Left renal cortex interstitium (tissue), 4 donors: ENCODE measurements around the gene PARPBP. TPM values are rescaled to one million over a fixed set of nuclear protein-coding genes. Genes with fewer than 3 reads are reported as not detected.
"Not testable (repeated sequence)": the region's sequence is repeated elsewhere in the genome, so short reads cannot be mapped to it uniquely, and the experiment has no call there.

ENCODE experiments used
- DNase-seq, 4 donors: peaks; one replicate each; pipeline ENCODE4 v3.0.0-alpha.2; 2013; ENCODE audit warnings: low read depth in 4 of 4, low spot score in 2 of 4, missing footprints in 1 of 4
- polyA plus RNA-seq, 4 donors: library from polyadenylated mRNA; unstranded; fragments of 120-200 nt; gene quantifications; one replicate each; pipeline ENCODE4 v1.2.1, GENCODE V29; 2013; ENCODE audit not compliant: insufficient read length in 4 of 4

Gene PARPBP
- polyA plus RNA-seq, 4 donors = 12.4 to 17.6 (median 13.4) TPM

DNA sequence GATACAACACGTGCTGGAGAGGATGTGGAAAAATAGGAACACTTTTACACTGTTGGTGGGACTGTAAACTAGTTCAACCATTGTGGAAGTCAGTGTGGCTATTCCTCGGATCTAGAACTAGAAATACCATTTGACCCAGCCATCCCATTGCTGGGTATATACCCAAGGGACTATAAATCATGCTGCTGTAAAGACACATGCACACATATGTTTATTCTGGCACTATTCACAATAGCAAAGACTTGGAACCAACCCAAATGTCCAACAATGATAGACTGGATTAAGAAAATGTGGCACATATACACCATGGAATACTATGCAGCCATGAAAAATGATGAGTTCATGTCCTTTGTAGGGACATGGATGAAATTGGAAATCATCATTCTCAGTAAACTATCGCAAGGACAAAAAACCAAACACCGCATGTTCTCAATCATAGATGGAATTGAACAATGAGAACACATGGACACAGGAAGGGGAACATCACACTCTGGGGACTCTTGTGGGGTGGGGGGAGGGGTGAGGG, 27.1 kb downstream of the PARPBP start:
- not testable (repeated sequence) for DNase-seq

DNA sequence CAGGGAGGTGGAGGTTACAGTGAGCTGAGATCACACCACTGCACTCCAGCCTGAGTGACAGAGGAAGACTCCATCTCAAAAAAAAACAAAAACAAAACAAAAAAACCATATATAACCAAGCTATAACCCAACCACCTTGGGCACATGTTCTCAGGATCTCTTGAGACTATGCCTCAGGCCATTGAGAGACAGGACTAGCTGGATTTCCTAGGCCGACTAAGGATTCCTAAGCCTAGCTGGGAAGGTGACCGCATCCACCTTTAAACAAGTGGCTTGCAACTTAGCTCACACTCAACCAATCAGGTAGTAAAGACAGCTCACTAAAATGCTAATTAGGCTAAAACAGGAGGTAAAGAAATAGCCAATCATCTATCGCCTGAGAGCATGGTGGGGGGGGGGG, 35.2 kb downstream of the PARPBP start:
- not testable (repeated sequence) for DNase-seq

DNA sequence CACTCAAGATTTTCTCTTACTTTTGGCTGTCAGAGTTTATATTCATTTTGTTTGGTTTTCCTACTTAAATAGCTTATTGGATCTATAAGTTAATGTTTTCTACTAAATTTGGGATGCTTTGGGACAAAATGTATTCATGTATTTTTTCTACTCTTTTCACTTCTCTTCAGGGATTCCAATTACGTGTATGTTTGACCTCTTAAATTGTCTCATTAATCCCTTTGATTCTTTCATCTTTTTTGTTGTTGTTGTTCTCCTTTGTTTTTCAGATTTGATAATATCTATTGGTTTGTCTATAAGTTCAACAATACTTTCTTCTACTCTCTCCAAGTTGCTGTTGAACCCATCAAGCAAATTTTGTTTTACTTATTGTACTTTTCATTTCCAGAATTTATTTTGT, 43.4 kb downstream of the PARPBP start:
- no peak for DNase-seq

DNA sequence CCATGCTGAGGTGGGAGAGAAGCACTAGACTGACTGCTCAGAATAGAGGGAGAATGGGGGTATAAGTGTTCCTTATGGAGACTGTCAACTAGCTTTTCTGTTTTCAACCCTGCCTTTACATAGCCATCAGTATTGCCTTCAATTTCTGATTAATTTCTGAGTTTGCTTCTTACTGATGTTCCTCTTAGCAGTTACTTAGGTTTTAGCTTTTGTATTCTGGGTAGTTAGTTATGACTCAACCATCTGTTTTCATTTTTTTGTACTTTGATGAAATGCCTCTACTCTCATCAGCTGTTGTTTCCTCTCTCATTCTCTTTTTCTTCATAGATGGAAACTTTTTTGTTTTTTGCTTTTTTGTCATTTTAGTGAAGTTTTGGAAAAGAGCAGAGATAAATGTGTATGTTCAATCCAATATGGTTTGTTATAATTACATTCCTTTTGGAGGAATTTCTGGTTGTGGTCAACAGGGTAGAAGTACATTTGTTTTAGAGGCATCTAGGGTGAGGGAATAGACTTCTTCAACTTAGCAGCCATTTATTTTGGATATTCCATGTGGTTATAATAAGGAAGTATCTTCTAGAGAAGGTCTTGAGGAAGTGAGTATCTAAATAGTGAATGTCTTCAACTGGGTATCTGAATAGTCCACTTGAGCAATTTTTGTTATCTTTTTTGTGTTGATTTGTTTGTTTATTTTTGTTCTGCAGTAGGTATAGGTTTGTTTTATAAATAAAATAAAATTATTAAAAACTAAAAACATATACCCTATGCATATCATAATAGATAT, 48.0 kb downstream of the PARPBP start:
- no peak for DNase-seq

DNA sequence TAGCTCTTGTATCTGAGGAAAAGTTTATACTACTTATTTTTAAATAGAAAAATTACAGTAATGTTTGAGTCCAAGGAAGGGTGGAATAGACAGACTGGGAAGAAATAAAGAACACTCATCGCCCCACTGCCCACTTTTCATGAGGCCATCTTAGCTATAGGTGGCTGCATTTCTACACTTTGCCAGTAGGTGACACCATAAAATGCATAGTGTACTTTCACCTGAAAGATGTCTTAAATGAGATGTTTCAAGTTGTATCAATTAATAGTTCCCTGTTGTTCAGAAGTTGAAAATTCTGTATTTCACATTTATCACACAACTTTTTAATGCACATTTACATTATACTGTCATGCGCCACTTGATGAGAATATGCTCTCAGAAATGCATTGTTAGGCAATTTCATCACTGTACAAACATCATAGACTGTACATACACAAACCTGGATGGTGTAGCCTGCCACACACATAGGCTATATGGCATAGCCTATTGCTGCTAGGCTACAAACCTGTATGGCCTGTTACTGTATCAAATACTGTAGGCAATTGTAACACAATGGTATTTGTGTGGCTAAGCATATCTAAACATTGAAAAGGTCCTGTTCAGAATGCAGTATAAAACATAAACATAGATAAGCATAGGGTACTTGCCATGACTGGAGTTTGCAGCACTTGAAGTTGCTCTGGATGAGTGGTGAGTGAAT, 50.1 kb downstream of the PARPBP start:
- DNase-seq = peak in 2 of 4 donors; percentile 4 to 6

DNA sequence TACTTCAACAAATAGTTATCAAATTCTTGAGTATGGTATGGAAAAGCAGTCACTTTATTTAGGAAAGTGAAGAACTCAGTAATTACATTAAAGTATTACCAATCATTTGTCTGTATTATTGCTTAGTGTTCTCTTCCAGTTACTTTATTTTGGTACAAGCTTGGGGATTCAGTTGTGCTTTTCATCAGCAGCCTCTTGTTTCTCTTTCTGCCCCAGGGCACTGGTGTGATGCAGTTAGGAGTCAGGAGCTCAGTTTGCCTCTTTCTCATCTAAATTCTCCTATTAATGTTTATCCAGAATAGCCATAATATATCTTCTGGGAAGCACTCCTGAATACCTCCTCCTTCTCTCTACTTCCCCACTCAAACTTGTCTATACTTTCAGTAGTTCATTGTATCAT, 52.0 kb downstream of the PARPBP start:
- no peak for DNase-seq

DNA sequence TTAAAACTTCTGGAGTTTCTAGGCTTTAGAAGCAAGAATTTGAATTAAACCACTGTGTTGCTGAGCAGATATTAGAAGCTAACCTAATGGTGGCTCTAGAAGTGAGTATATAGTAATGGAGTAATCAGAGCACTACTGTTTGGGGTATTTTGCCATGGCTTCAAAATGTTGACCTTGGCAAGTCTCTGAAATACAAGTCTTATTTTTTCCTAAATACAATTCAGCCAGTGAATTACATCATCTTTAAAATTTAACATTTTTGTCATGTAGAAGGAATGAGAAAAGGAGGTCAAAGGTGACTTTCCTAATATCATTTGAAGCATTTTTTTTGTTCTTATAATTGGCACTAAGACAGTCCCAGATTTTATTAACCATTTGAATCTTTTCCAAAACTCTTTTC, 52.5 kb downstream of the PARPBP start:
- no peak for DNase-seq

DNA sequence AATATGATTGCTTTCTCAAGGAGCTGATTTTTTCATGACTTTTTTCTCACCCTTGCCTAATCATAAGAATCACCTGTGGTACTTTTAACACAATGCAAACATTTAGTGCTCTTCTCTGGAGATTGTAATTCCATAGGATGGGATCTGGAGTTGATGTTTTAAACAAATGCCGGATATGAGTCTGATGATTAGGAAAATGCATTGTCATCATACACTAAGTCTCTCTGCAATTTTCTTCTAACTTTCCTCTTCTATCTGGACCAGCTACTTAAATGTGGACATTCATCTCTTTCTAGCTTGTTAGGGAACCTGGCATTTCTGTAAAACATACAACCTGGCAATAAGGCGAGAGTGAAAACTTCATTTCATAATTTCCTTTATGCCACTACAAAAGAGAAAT, 54.1 kb downstream of the PARPBP start:
- DNase-seq = no peak

DNA sequence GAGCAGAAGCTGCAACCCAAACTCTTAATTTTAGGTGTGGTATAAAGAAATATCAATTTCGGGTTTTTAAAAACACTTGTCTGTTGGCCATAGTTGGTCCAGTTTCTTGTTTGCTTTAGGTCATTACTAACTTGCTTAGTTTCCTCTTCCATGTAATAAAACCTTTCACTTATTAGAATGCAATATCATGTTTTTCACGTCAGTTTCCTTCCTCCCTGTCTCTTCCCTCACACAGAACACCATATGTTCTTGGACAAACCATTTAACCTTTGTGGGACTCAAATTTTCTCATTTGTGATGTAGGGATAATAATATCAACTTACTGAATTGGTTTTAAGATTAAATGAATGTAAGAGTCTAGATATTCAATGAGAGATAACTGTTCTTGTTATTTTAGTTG, 54.8 kb downstream of the PARPBP start:
- no peak for DNase-seq

DNA sequence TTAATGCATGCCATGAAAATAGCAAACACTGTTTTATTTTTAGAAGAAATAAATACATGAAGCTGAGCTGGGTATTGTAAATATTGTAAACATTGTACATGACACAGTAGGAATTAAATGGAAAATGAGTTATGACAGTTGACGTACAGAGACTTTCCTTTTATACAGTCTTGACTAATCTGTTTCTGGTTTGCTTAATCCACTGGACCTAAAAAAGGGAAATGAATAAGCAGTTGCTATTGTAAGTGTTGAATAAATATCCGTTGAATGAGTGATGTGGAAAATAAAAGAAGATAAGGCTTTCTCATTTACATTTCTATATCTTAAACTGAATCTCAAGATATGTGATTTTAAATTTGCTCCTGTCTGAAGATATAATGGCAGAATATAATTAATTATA, 62.7 kb downstream of the PARPBP start:
- no peak for DNase-seq

DNA sequence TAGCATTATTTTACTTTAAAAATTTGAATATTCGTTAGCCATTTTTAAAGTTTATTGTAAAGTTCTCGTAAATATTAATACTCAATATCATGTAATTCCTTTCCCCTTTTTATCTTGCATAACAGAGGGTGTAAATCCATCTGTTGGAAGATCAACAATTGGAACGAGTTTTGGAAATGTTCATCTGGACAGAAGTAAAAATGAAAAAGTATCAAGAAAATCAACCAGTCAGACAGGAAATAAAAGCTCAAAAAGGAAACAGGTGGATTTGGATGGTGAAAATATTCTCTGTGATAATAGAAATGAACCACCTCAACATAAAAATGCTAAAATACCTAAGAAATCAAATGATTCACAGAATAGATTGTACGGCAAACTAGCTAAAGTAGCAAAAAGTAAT, 75.8 kb downstream of the PARPBP start:
- DNase-seq = no peak

DNA sequence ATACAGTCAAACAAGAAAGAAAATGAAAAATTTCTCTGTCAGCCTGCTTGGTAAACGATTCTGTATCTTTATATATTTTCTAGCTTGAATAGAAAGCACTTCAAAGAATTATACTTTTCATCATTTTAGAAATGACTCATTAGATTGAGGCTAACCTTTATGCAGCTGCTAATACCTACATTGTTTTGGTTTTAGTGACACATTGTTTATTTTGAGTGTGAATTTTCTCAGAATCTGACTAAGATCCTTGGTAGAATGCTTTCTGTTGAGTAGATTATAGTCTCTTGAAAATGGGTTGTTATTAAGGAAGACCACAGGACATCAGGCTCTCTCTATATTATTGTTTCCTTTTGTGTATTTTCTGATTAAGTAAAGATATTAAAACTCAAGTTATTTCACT, 77.8 kb downstream of the PARPBP start, which contains the start of gene PMCH:
Gene PMCH (minus strand): TSS at position 45 of the 400 bp plus-strand sequence. CDS start 63 bp downstream, outside the sequence.
- no peak for DNase-seq

DNA sequence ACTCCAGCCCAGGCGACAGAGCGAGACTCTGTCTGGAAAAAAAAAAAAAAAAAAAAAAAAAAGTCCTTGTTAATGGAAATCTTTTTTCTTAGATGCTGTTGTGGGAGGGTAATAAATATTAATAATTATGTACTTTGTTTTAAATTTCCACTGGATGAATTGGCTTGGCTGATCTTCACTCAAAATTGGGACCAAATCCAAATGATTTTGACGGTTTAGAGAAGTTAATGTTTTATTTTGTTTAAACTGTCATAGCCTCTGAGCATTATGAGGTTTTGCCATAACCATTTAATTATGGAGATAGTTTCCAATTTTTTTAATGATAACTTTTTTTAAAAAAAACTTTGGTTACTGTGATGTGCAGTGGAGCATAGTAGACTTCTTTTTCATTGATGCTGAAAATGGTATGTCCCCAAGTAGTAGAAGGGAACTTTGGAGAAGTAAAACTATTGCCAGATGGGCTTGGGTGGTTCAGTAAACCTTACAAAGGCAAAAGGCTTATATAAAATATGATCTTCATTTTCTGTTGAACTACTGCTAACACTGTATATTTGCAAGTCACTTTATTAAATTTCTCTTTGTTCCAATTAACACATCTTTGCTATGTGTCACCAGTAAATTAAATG, 81.6 kb downstream of the PARPBP start:
- DNase-seq = no peak

DNA sequence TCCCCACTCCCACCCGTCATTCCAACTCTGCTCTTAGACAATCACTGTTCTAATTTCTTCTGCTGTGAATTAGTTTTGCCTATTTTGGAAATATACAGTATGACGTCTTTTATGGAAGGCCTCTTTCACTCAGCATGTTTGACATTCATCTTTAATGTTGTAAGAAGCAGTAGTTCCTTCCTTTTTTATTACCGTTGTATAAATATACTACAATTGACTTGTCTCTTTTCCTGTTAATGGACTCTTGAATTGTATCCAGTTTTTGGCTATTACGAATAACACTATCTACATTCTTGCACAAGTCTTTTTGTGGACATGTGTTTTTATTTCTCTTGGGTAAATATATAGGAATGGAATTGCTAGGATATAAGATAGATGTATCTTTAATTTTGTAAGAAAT, 82.6 kb downstream of the PARPBP start:
- DNase-seq = no peak

DNA sequence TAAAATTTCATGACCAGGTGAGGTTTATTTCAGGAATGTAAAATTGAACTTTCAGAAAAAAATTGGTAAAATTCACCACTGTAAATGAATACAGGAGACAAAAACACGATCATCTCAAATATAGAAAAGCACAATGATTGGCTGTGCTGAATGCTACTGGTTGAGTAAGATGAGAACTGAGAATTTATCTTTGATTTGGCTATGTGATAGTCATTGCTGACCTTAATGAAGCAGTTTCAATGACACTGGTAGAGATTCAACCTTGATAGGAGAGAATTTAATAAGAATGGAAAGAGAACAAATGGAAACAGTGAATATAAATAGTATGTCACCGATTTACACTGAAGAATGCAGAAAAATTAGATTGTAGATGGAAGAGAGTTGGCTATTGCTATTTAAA, 84.0 kb downstream of the PARPBP start:
- DNase-seq = no peak

DNA sequence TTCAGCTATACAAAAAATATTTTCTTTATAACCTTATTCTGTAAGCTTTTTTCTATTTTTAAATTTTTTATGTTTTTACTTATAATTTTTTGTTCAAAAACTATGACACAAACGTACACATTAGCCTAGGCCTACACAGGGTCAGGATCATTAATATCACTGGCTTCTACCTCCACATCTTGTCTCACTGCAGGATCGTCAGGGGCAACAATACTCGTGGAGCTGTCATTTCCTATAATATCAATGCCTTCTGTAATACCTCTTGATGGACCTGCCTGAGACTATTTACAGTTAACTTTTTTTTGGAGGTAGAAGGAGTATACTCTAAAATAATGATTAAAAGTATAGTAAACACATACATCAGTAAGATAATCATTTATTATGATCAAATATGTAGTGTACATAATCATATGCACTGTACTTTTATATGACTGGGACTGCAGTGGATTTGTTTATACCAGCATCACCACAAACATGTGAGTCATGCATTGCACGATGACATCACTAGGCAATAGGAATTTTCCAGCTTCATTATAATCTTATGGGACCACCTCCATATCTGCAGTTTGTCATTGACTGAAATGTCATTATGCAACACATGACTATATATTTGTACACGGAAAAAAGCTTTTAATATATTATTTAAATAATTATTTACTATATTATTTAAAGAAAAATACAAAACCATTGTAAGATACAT, 96.2 kb downstream of the PARPBP start:
- no peak for DNase-seq

DNA sequence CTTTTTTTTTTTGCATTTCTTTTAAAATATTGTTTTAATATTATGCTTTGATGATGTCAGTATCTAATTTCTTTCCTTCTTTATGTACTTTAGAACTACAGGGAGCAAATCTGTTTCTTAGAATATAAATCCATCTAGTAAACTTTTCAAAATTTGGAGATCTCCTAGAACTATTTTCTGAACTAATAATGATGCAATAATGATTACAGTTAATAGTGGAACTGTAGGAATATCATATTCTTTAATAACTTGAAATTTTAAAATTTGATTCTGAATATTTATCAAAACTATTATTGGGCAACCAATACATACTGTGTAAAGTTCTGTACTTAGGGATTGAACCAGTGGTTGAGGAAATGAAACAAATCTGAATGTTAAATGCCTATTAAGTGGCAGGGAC, 100.8 kb downstream of the PARPBP start:
- DNase-seq = no peak

DNA sequence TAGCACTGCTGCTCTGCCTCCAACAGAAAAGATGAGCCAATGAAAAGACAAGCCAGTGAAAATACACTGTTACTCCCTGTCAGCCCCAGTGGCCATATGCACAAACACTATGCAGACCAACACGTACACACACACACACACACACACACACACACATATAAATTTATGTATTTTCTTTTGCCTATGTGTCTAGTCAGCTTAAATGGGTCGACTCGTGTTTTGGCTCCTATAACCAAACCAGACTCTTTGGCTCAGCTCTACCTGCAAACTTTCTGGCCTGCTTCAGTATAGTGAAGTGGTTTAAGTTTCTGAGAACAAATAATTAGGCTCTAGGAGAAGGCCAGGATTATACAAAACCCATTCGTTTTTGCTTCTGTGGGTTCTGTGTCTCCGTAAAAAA, 108.0 kb downstream of the PARPBP start:
- DNase-seq = no peak

DNA sequence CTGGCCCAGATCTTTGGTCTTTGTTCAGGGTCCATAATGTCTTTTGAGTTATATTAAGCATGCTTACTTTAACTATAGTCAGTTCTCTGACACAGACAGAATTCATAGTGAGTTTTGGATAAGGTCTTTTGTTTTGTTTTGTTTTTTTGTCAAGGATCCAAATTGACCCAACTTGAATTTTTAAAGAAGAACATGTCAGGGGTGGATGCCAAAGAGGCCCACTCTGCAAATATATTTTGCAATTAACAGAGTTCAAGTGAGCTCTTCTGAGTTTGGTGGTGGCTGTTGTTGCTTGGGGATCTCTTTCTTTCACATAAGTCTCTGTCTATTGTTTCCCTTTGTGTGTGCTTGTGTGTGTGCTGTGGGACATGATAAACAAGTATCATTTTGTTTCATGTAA, 112.1 kb downstream of the PARPBP start:
- DNase-seq = no peak

DNA sequence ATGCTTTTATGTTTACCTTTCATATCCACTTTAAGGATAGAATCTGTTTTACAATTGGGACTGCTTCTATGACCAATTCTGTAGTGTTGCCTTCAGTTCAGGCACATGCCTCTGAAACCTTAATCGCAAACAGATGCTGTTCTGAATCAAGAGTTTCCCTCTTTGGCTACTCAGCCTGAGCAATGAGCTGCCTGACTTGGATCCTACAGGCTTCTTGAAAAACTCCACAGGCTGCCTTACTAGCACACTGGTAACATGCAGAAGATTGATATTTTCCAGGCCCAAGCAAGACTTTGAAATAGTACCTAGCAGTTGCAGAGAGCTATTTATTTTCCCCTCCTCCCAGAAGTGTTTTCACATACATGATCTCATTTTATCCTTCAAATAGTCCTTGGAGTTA, 112.5 kb downstream of the PARPBP start:
- DNase-seq = no peak

DNA sequence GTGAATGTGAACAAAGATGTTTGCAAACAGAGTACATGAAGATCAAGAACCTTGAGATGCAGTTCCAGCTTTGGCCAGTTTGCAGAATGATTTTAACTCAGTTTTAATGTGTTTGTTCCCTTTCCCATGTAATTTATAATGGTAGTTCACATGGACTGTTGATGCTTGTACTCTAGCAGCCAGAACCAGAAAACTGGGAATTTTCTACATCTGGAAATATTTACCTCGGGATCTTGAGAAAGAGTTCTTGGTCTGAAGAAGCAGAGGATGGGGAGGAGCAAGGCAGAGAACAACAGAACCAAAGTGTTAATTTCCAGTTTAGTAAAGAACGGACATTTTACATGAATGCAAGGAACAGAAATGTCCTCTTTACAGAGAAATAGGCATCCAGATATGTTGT, 114.6 kb downstream of the PARPBP start:
- DNase-seq = no peak
